Stimulated activated CD8-positive, alpha-beta memory T cell treated with anti-CD3 and anti-CD28 coated beads, Interleukin-7, amount 100 ng/mL, for 4 hours (primary cell): ENCODE data around the gene RXFP2.

Source experiments
- DNase-seq, 2 donors: peaks; one replicate each; pipeline ENCODE4 v3.0.0-alpha.2; 2020; ENCODE audit warnings: low read depth in 2 of 2

RXFP2 gene

GRCh38 chr13:31824705-31825517 is 85.6 kb downstream of the RXFP2 start:
- no peak for DNase-seq

GRCh38 chr13:31826521-31826920 is 87.2 kb downstream of the RXFP2 start:
- no peak for DNase-seq

- DNase-seq, result no peak
Measured at GRCh38 chr13:31827707-31828106, 88.4 kb downstream of the RXFP2 start.

- DNase-seq, result no peak
Measured at GRCh38 chr13:31835932-31836331, 96.6 kb downstream of the RXFP2 start.

- DNase-seq, result no peak
Measured at GRCh38 chr13:31843044-31843443, 103.7 kb downstream of the RXFP2 start.

GRCh38 chr13:31846182-31846938 is 107.0 kb downstream of the RXFP2 start:
- DNase-seq, result peak; percentile 18 to 61

- DNase-seq, result peak in 1 of 2 donors; percentile 0
Measured at GRCh38 chr13:31846961-31847752, 107.8 kb downstream of the RXFP2 start.

GRCh38 chr13:31848621-31849020 is 109.3 kb downstream of the RXFP2 start:
- DNase-seq, result no peak

- DNase-seq, result no peak
Measured at GRCh38 chr13:31849206-31849605, 109.9 kb downstream of the RXFP2 start.

GRCh38 chr13:31850041-31850555 is 110.8 kb downstream of the RXFP2 start:
- no peak for DNase-seq

- DNase-seq, result no peak
Measured at GRCh38 chr13:31851216-31851615, 111.9 kb downstream of the RXFP2 start.
